SK-N-SH treated with all-trans-retinoic acid at 6 μM for 48 hours (cell line): ENCODE results near the gene CEMIP2.

Experiments used
- ATAC-seq: fragments of 200-7000 bp; cut with Tn5 transposase; 3 replicates; pipeline ENCODE4 v1.9.1; 2020; ENCODE audit warnings: mild to moderate bottlenecking, moderate library complexity
- ARNTL ChIP-seq: fragments of 450-650 bp; formaldehyde crosslinking; IDR thresholded peaks from 2 replicates; pipeline ENCODE4 v1.5.0; 2020; ENCODE audit warnings: low read depth, mild to moderate bottlenecking, moderate library complexity, borderline replicate concordance
- BACH2 ChIP-seq: fragments of 250-450 bp; sonication (Bioruptor Pico); IDR thresholded peaks from 2 replicates; pipeline ENCODE4 v1.9.0; 2021; ENCODE audit warnings: mild to moderate bottlenecking, borderline replicate concordance
- CREB5 ChIP-seq: fragments of 250-450 bp; sonication (Bioruptor Pico); IDR thresholded peaks from 2 replicates; pipeline ENCODE4 v1.5.1; 2020; ENCODE audit warnings: low read depth, mild to moderate bottlenecking, moderate library complexity
- CSDC2 ChIP-seq: fragments of 250-450 bp; sonication (Bioruptor Pico); IDR thresholded peaks from 2 replicates; pipeline ENCODE4 v1.5.0; 2020; ENCODE audit warnings: mild to moderate bottlenecking, moderate library complexity
- ESRRG ChIP-seq: fragments of 250-450 bp; sonication (Bioruptor Pico); IDR thresholded peaks from 2 replicates; pipeline ENCODE4 v1.6.1; 2021; ENCODE audit warnings: mild to moderate bottlenecking
- GLIS3 ChIP-seq: fragments of 250-450 bp; sonication (Bioruptor Pico); IDR thresholded peaks from 2 replicates; pipeline ENCODE4 v1.5.0; 2020; ENCODE audit warnings: mild to moderate bottlenecking, moderate library complexity
- ISL1 ChIP-seq: fragments of 250-450 bp; sonication (Bioruptor Pico); IDR thresholded peaks from 2 replicates; pipeline ENCODE4 v2.1.2; 2022; ENCODE audit warnings: mild to moderate bottlenecking, moderate library complexity
- OSR1 ChIP-seq: fragments of 250-450 bp; sonication (Bioruptor Pico); IDR thresholded peaks from 2 replicates; pipeline ENCODE4 v1.8.0; 2022; ENCODE audit warnings: moderate library complexity, mild to moderate bottlenecking, inconsistent platforms
- PATZ1 ChIP-seq: fragments of 250-450 bp; sonication (Bioruptor Pico); IDR thresholded peaks from 2 replicates; pipeline ENCODE4 v1.8.0; 2020; ENCODE audit warnings: mild to moderate bottlenecking, moderate library complexity, borderline replicate concordance
- POU6F1 ChIP-seq: fragments of 250-450 bp; sonication (Bioruptor Pico); IDR thresholded peaks from 2 replicates; pipeline ENCODE4 v1.8.0; 2021; ENCODE audit warnings: low read depth, mild to moderate bottlenecking, moderate library complexity, borderline replicate concordance
- PPARA ChIP-seq: fragments of 250-450 bp; sonication (Bioruptor Pico); IDR thresholded peaks from 2 replicates; pipeline ENCODE4 v1.5.0; 2020; ENCODE audit warnings: mild to moderate bottlenecking, borderline replicate concordance
- RARB ChIP-seq: fragments of 250-450 bp; sonication (Bioruptor Pico); IDR thresholded peaks from 2 replicates; pipeline ENCODE4 v1.8.0; 2021; ENCODE audit warnings: mild to moderate bottlenecking, moderate library complexity
- SNAI2 ChIP-seq: fragments of 250-450 bp; sonication (Bioruptor Pico); IDR thresholded peaks from 2 replicates; pipeline ENCODE4 v1.5.0; 2020; ENCODE audit warnings: mild to moderate bottlenecking, moderate library complexity
- TCF4 ChIP-seq: fragments of 250-450 bp; sonication (Bioruptor Pico); IDR thresholded peaks from 2 replicates; pipeline ENCODE4 v1.8.0; 2021; ENCODE audit warnings: mild to moderate bottlenecking, moderate library complexity, borderline replicate concordance
- TOX ChIP-seq: fragments of 250-450 bp; sonication (Bioruptor Pico); IDR thresholded peaks from 2 replicates; pipeline ENCODE4 v1.8.0; 2021; ENCODE audit warnings: mild to moderate bottlenecking, moderate library complexity, borderline replicate concordance
- ZC3H10 ChIP-seq: fragments of 250-450 bp; sonication (Bioruptor Pico); IDR thresholded peaks from 2 replicates; pipeline ENCODE4 v1.5.1; 2021; ENCODE audit warnings: mild to moderate bottlenecking, moderate library complexity
- ZFP3 ChIP-seq: fragments of 250-450 bp; sonication (Bioruptor Pico); IDR thresholded peaks from 2 replicates; pipeline ENCODE4 v1.5.0; 2020; ENCODE audit warnings: mild to moderate bottlenecking, moderate library complexity
- ZNF565 ChIP-seq: fragments of 450-650 bp; formaldehyde crosslinking; conservative IDR thresholded peaks from 2 replicates; pipeline ENCODE4 v1.5.0; 2020; ENCODE audit warnings: low read depth, mild to moderate bottlenecking, moderate library complexity
- ZNF70 ChIP-seq: fragments of 450-650 bp; formaldehyde crosslinking; IDR thresholded peaks from 2 replicates; pipeline ENCODE4 v1.5.0; 2020; ENCODE audit warnings: mild to moderate bottlenecking, moderate library complexity
- ZNF8 ChIP-seq: fragments of 450-650 bp; formaldehyde crosslinking; IDR thresholded peaks from 2 replicates; pipeline ENCODE4 v1.5.0; 2020; ENCODE audit warnings: mild to moderate bottlenecking, moderate library complexity

CEMIP2 gene

GRCh38 chr9:71704796-71705195 is 63.5 kb downstream of the CEMIP2 start (continued):
- TF ChIP-seq POU6F1 (CRISPR knock-in tag) (no peak), GLIS3 (CRISPR knock-in tag) (no peak), OSR1 (CRISPR knock-in tag) (no peak), ARNTL (CRISPR knock-in tag) (no peak), ISL1 (no peak), CSDC2 (CRISPR knock-in tag) (no peak), RARB (CRISPR knock-in tag) (no peak), SNAI2 (CRISPR knock-in tag) (no peak), ZNF8 (no peak)
- TF ChIP-seq, all 23 proteins: peak for 0

GRCh38 chr9:71703172-71703872 is 65.0 kb downstream of the CEMIP2 start:
- no peak for TF ChIP-seq ZNF565 (CRISPR knock-in tag)
- TF ChIP-seq PPARA (CRISPR knock-in tag): no peak
- no peak for TF ChIP-seq ZNF70 (CRISPR knock-in tag)
- no peak for TF ChIP-seq PATZ1 (CRISPR knock-in tag)
- no peak for TF ChIP-seq SNAI2 (CRISPR knock-in tag)
- TF ChIP-seq ARNTL (CRISPR knock-in tag): no peak
- no peak for TF ChIP-seq BACH2
- no peak for TF ChIP-seq TCF4
- TF ChIP-seq CSDC2 (CRISPR knock-in tag): no peak
- TF ChIP-seq ZNF8: no peak
- TF ChIP-seq TOX (CRISPR knock-in tag): no peak
- ATAC-seq: no peak

- TF ChIP-seq ZNF70 (CRISPR knock-in tag): no peak
- TF ChIP-seq BACH2: no peak
- no peak for TF ChIP-seq PPARA (CRISPR knock-in tag)
- no peak for TF ChIP-seq SNAI2 (CRISPR knock-in tag)
- TF ChIP-seq CSDC2 (CRISPR knock-in tag): no peak
- TF ChIP-seq ARNTL (CRISPR knock-in tag): no peak
- no peak for TF ChIP-seq ISL1
- no peak for TF ChIP-seq ZNF565 (CRISPR knock-in tag)
- TF ChIP-seq CREB5 (CRISPR knock-in tag): no peak
- ATAC-seq: no peak
These were observed 70.4 kb downstream of the CEMIP2 start for GRCh38 chr9:71697882-71698281.

GRCh38 chr9:71694332-71694731 is 74.0 kb downstream of the CEMIP2 start:
- ATAC-seq: no peak
- TF ChIP-seq POU6F1 (CRISPR knock-in tag): no peak
- TF ChIP-seq ESRRG: no peak
- no peak for TF ChIP-seq BACH2
- TF ChIP-seq SNAI2 (CRISPR knock-in tag): no peak
- TF ChIP-seq TCF4: no peak
- no peak for TF ChIP-seq ARNTL (CRISPR knock-in tag)
- TF ChIP-seq RARB (CRISPR knock-in tag): no peak
- TF ChIP-seq ZC3H10 (CRISPR knock-in tag): no peak
- TF ChIP-seq ISL1: no peak
- no peak for TF ChIP-seq ZNF70 (CRISPR knock-in tag)
- TF ChIP-seq ZFP3 (CRISPR knock-in tag): no peak
- TF ChIP-seq CSDC2 (CRISPR knock-in tag): no peak
